K562 (cell line): ENCODE measurements around the gene FSTL1. TPM values are rescaled to one million over a fixed set of nuclear protein-coding genes. Genes with fewer than 3 reads are reported as not detected.

Experiments used
- ATAC-seq: fragments of 200-7000 bp; cut with Tn5 transposase; 3 replicates; pipeline ENCODE4 v1.9.1; 2020; ENCODE audit warnings: moderate library complexity
- BruUV-seq: library from RNA; stranded (reverse); fragments of 400-500 nt; replicated peaks from 2 replicates; lab custom pipeline; 2021; lab: Mats Ljungman, UMichigan
- CTCF ChIA-PET: fragments of 300-600 bp; formaldehyde crosslinking; extraction: SDS; loops from one replicate; lab custom pipeline; 2021; ENCODE audit warnings: low intra/inter-chr PET ratio; lab: Yijun Ruan, JAX
- POLR2A ChIA-PET: fragments of 300-600, 350-650 bp; sonication (Branson Sonifier 250); formaldehyde crosslinking; extraction: SDS; loops from one replicate; lab custom pipeline; 2021; ENCODE audit warnings: antibody characterized with exemption, inconsistent platforms; lab: Yijun Ruan, JAX
- DNase-seq, 4 experiments: peaks; one replicate each; pipeline versions ENCODE4 v3.0.0 to v3.0.0-alpha.2; 2011 to 2018; ENCODE audit warnings: low spot score in 3 of 4, mixed read lengths in 3 of 4; ENCODE audit errors: extremely low read depth in 1 of 4
- FAIRE-seq: peaks from 2 replicates; lab custom pipeline; 2011; peaks lifted over from hg19 to GRCh38; lab: Jason Lieb, UNC
- H2AFZ ChIP-seq: 2 replicates; pipeline ENCODE4 v1.6.0; 2011; ENCODE audit warnings: low read depth, low read length, control low read depth, inconsistent platforms
- H3K27ac ChIP-seq: fragments of 200-600 bp; 3 replicates; pipeline ENCODE4 v1.8.0; 2011; ENCODE audit warnings: low read depth, mild to moderate bottlenecking, control low read depth, inconsistent platforms, low read length, moderate library complexity, mixed read lengths; ENCODE audit errors: extremely low read depth
- H3K27me3 ChIP-seq, 2 experiments: fragments of 300-600 bp in 1 of 2; 2 replicates in 1 of 2; 3 replicates in 1 of 2; pipeline versions ENCODE4 v1.6.0 to v1.8.0; 2011; ENCODE audit warnings: inconsistent platforms in 2 of 2, low read length in 2 of 2, mild to moderate bottlenecking in 1 of 2, mixed read lengths in 1 of 2, moderate library complexity in 1 of 2; ENCODE audit not compliant: control insufficient read depth in 2 of 2, insufficient read depth in 2 of 2
- H3K36me3 ChIP-seq: fragments of 300-600 bp; 3 replicates; pipeline ENCODE4 v1.8.0; 2011; ENCODE audit warnings: mild to moderate bottlenecking, low read length, inconsistent platforms; ENCODE audit not compliant: control insufficient read depth, insufficient read depth
- H3K4me1 ChIP-seq, 2 experiments: fragments of 200-600 bp in 1 of 2; replicated peaks in 1 of 2; 2 replicates in 1 of 2; 3 replicates in 1 of 2; pipeline versions ENCODE4 v1.5.1 to v1.8.0; 2011; ENCODE audit warnings: inconsistent platforms in 2 of 2, low read length in 2 of 2, mild to moderate bottlenecking in 1 of 2, mixed read lengths in 1 of 2, moderate library complexity in 1 of 2; ENCODE audit not compliant: control insufficient read depth in 2 of 2, insufficient read depth in 2 of 2
- H3K4me2 ChIP-seq: 2 replicates; pipeline ENCODE4 v1.6.1; 2011; ENCODE audit warnings: low read length, control low read depth, inconsistent platforms, mixed read lengths; ENCODE audit not compliant: insufficient read depth
- H3K4me3 ChIP-seq: fragments of 200-600 bp; sonication (generic), shearing (Covaris generic); 2 replicates; pipeline ENCODE4 v1.5.1; 2016; ENCODE audit warnings: control low read depth, inconsistent platforms
- H3K79me2 ChIP-seq: fragments of 200-600 bp; 3 replicates; pipeline ENCODE4 v1.8.0; 2011; ENCODE audit warnings: low read length, inconsistent platforms; ENCODE audit not compliant: control insufficient read depth, insufficient read depth
- H3K9ac ChIP-seq, 2 experiments: 2 replicates each; pipeline versions ENCODE4 v1.6.0 to v1.6.1; 2011; ENCODE audit warnings: low read depth in 2 of 2, low read length in 2 of 2, control low read depth in 1 of 2, inconsistent platforms in 1 of 2, mild to moderate bottlenecking in 1 of 2, mixed read lengths in 1 of 2; ENCODE audit not compliant: insufficient read depth in 1 of 2
- H3K9me1 ChIP-seq: one replicate; pipeline ENCODE4 v1.6.0; 2011; ENCODE audit warnings: inconsistent platforms, mild to moderate bottlenecking, low read length, moderate library complexity; ENCODE audit not compliant: control insufficient read depth, insufficient read depth
- H3K9me3 ChIP-seq: replicated peaks from 2 replicates; pipeline ENCODE4 v1.5.1; 2011; ENCODE audit warnings: low read depth, low read length, inconsistent platforms; ENCODE audit not compliant: control insufficient read depth, insufficient read depth
- H4K20me1 ChIP-seq: replicated peaks from 2 replicates; pipeline ENCODE4 v1.6.1; 2011; ENCODE audit warnings: low read length, inconsistent platforms, mixed read lengths; ENCODE audit not compliant: control insufficient read depth, insufficient read depth
- ARNT ChIP-seq, 2 experiments: fragments of 450-650 bp; IDR thresholded peaks; 2 replicates each; pipeline ENCODE4 v1.6.1; 2016; ENCODE audit warnings: mild to moderate bottlenecking in 1 of 2
- CBFA2T2 ChIP-seq: fragments of 450-650 bp; conservative IDR thresholded peaks from 2 replicates; pipeline ENCODE4 v1.6.1; 2017; ENCODE audit warnings: mild to moderate bottlenecking
- ELK3 ChIP-seq: fragments of 450-650 bp; formaldehyde crosslinking; IDR thresholded peaks from 2 replicates; pipeline ENCODE4 v1.4.0; 2020; ENCODE audit warnings: mild to moderate bottlenecking
- HNRNPL ChIP-seq: fragments of 200-400 bp; formaldehyde crosslinking; IDR thresholded peaks from 2 replicates; pipeline ENCODE4 v1.6.1; 2017; ENCODE audit warnings: low read depth, mild to moderate bottlenecking, low read length
- HNRNPLL ChIP-seq: fragments of 200-400 bp; formaldehyde crosslinking; IDR thresholded peaks from 2 replicates; pipeline ENCODE4 v1.6.1; 2017; ENCODE audit warnings: low read length, low read depth, mild to moderate bottlenecking; ENCODE audit not compliant: poor library complexity, severe bottlenecking
- SNAPC5 ChIP-seq: fragments of 250-450 bp; sonication (Bioruptor Pico); IDR thresholded peaks from 2 replicates; pipeline ENCODE4 v1.8.0; 2021; ENCODE audit warnings: moderate library complexity, mild to moderate bottlenecking, inconsistent platforms
- ZSCAN29 ChIP-seq: fragments of 450-650 bp; IDR thresholded peaks from 2 replicates; pipeline ENCODE4 v1.6.1; 2017
- WGBS: fragments of 100-300 bp; shearing (Covaris generic); methylation state at CpG from one replicate; pipeline ENCODE4 v1.1.6; 2016; ENCODE audit warnings: low coverage, mixed read lengths; ENCODE audit not compliant: insufficient coverage; ENCODE audit errors: missing lambda C conversion rate; 5-methylcytosine and 5-hydroxymethylcytosine counted together
- in situ Hi-C: fragments of 300-500 bp; cut with MboI; formaldehyde crosslinking; loops from 4 replicates; pipeline ENCODE4 v1.15.0; 2018; ENCODE audit warnings: inconsistent platforms, mixed read lengths
- intact Hi-C: fragments of 100-400 bp; cut with micrococcal nuclease; formaldehyde crosslinking; loops from 2 replicates; pipeline ENCODE4 v1.14.2; 2022
- polyA plus RNA-seq, 8 experiments: library from polyadenylated mRNA; depleted of rRNA in 4 of 8; stranded (reverse) in 5 of 8; unstranded in 3 of 8; fragments of >200 nt; fragmentation: Nextera tagmentation in 2 of 8; fragmentation: Illumina TruSeq in 1 of 8; extraction: Ambion mirVana in 2 of 8; extraction: Trizol in 1 of 8; gene quantifications; 2 replicates each; pipeline versions ENCODE4 v1.2.1 to v1.2.3, GENCODE V29; 2011 to 2014; ENCODE audit warnings: inconsistent platforms in 1 of 8, missing spikeins in 1 of 8
- total RNA-seq, 7 experiments: library from RNA; depleted of rRNA in 6 of 7; stranded (reverse); fragments of >200 nt in 6 of 7; fragmentation: Illumina TruSeq in 2 of 7; extraction: Trizol in 2 of 7; gene quantifications; 2 replicates each; pipeline versions ENCODE4 v1.2.1 to v1.2.3, GENCODE V29; 2011 to 2021; ENCODE audit warnings: low replicate concordance in 1 of 7

The FSTL1 gene
- total and polyA plus RNA-seq, 9 of the 15 experiments (the other 6 are each of a cell fraction or from before 2014, with no cell fraction given), result 0.01 to 0.58 (median 0.08) TPM; not detected in 2

- TF ChIP-seq ELK3, result no peak
- no peak for TF ChIP-seq HNRNPLL
- no peak for TF ChIP-seq ZSCAN29
- TF ChIP-seq CBFA2T2, result no peak
- TF ChIP-seq SNAPC5 (CRISPR knock-in tag), result no peak
- no peak for TF ChIP-seq ARNT (IDR thresholded peaks at IDR 0.05)
These were observed 93.0 kb downstream of the FSTL1 start (continued) for GRCh38 chr3:120357807-120358206.

GRCh38 chr3:120355486-120355885 lies 95.3 kb downstream of the FSTL1 start:
- Histone ChIP-seq H3K27me3 (no peaks in the 10 kb centered on the region; a peak in 1 of 5 replicates), H2AFZ (no peak overlapping the region), H3K36me3 (no peaks in the 10 kb centered on the region), H3K79me2 (no peaks in the 10 kb centered on the region), H3K4me2 (no peak overlapping the region), H3K4me3 (no peak overlapping the region), H4K20me1 (no peaks in the 10 kb centered on the region), H3K9me3 (no peaks in the 10 kb centered on the region), H3K27ac (no peak overlapping the region), H3K4me1 (peaks cover 5 to 6% of the 10 kb centered on the region in 2 experiments; a peak in 3 of 5 replicates), H3K9ac (no peak overlapping the region), H3K9me1 (no peaks in the 10 kb centered on the region)
- no peak for DNase-seq
- 0% methylated on average over 1 of the region's 1 CpG for WGBS
- ChIA-PET CTCF (no interaction called here), POLR2A (no interaction called here)
- intact Hi-C loops (no loop called here), in situ Hi-C loops (no loop called here)
- no peak for TF ChIP-seq HNRNPL
- no TSS peak for BruUV-seq
- ATAC-seq, result no peak
- FAIRE-seq, result no peak
